ENCODE data around the gene EXOC6.

DNA sequence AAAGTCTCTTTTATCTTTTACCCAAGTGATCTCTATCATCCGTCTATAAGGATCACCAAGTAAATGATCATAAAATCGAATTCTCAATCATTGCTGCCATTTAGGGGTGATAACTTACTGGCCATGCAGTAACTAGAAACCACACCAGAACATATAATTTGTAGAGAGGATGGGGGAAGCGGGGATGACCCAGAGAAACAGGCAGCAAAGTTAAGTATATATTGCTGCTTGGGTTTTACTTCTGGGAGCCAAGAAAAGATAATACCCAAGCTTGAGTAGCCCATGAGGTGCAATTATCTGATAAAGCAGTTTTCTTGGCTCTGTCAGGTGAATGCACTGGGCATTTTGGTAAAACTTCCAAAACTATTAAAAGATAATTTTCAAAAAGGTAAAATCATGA lies 18.9 kb downstream of the EXOC6 start:
- TF ChIP-seq CREM (IDR thresholded peaks at IDR 0.05) (no peak), CREM (CRISPR knock-in tag; IDR thresholded peaks at IDR 0.05) (no peak), ZNF746 (CRISPR knock-in tag; IDR thresholded peaks at IDR 0.05) (no peak)
- TF ChIP-seq, protein P1, sequence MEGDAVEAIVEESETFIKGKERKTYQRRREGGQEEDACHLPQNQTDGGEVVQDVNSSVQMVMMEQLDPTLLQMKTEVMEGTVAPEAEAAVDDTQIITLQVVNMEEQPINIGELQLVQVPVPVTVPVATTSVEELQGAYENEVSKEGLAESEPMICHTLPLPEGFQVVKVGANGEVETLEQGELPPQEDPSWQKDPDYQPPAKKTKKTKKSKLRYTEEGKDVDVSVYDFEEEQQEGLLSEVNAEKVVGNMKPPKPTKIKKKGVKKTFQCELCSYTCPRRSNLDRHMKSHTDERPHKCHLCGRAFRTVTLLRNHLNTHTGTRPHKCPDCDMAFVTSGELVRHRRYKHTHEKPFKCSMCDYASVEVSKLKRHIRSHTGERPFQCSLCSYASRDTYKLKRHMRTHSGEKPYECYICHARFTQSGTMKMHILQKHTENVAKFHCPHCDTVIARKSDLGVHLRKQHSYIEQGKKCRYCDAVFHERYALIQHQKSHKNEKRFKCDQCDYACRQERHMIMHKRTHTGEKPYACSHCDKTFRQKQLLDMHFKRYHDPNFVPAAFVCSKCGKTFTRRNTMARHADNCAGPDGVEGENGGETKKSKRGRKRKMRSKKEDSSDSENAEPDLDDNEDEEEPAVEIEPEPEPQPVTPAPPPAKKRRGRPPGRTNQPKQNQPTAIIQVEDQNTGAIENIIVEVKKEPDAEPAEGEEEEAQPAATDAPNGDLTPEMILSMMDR (CRISPR knock-in tag; IDR thresholded peaks at IDR 0.05), result no peak
